ENCODE data around the gene TRIM5. TPM values are rescaled to one million over a fixed set of nuclear protein-coding genes. Genes with fewer than 3 reads are reported as not detected.

The TRIM5 gene
- total and polyA plus RNA-seq, 12 donors, result 3.1 to 12.6 (median 7.3) TPM

- Histone ChIP-seq H3K4me3 (peak overlapping the region; percentile 16 to 69 (median 58)), H3K36me3 (peaks cover 0 to 22% (median 0%) of the 10 kb centered on the region in 9 donors), H3K4me1 (peaks cover 0 to 50% (median 27%) of the 10 kb centered on the region in 9 donors), H3K27me3 (no peaks in the 10 kb centered on the region), H3K27ac (peak overlapping the region; percentile 41 to 95 (median 88)), H3K9me3 (no peaks in the 10 kb centered on the region)
- ATAC-seq, result peak in 5 of 8 donors; percentile 21 to 49 (median 47)
- 31 to 44% methylated on average over 5 of the region's 5 CpGs for WGBS, 2 donors
- no peak for TF ChIP-seq CTCF (IDR thresholded peaks at IDR 0.05)
- intact Hi-C loops (cut with DNase I), result no loop called here
- no peak for DNase-seq
Measured at GRCh38 chr11:5690736-5691135, 5.9 kb upstream of the TRIM5 start.

- H3K9me3 ChIP-seq, result no peaks in the 10 kb centered on the region
- DNase-seq (no peak), ATAC-seq (peak in 7 of 8 donors; percentile 46 to 84 (median 73))
- peak overlapping the region; percentile 77 to 95 (median 88) for H3K27ac ChIP-seq
- TF ChIP-seq CTCF (IDR thresholded peaks at IDR 0.05), result no peak
- peaks cover 0 to 52% (median 27%) of the 10 kb centered on the region in 9 donors for H3K4me1 ChIP-seq
- no peaks in the 10 kb centered on the region for H3K27me3 ChIP-seq
- 25 to 34% methylated on average over 5 of the region's 5 CpGs for WGBS, 2 donors
- intact Hi-C loops (cut with DNase I), result no loop called here
- H3K36me3 ChIP-seq, result peaks cover 0 to 17% (median 0%) of the 10 kb centered on the region in 9 donors
- H3K4me3 ChIP-seq, result peak overlapping the region; percentile 16 to 69 (median 58)
Measured at GRCh38 chr11:5690216-5690615, 5.3 kb upstream of the TRIM5 start.

- H3K27ac ChIP-seq, result peak within 1 kb of the TSS; percentile 77 to 95 (median 88)
- H3K27me3 ChIP-seq, result no peaks in the 10 kb centered on the region
- ATAC-seq (peak; percentile 47 to 78 (median 65)), DNase-seq (peak in 1 of 2 donors; percentile 61)
- intact Hi-C loops (cut with DNase I), result loop anchor here in 3 of 10 donors (10.0 kb wide), 2 partner anchors 65 to 115 kb away; partner anchors contain the start of genes OR52N2 (in 2 of the 3) and TRIM34 (in 1 of the 3)
- 27 to 41% methylated on average over 2 of the region's 2 CpGs for WGBS, 2 donors
- peaks cover 0 to 57% (median 29%) of the 10 kb centered on the region in 9 donors for H3K4me1 ChIP-seq
- H3K36me3 ChIP-seq, result peaks cover 0 to 14% (median 0%) of the 10 kb centered on the region in 9 donors
- H3K9me3 ChIP-seq, result no peaks in the 10 kb centered on the region
- H3K4me3 ChIP-seq, result peak within 1 kb of the TSS; percentile 16 to 69 (median 58)
- no peak for TF ChIP-seq CTCF (IDR thresholded peaks at IDR 0.05)
Measured at GRCh38 chr11:5689551-5689983, 4.7 kb upstream of the TRIM5 start, which contains the start of gene TRIM22. Gene TRIM22, plus strand, starts transcription at chr11:5689790. Its CDS starts 6,443 bp downstream, at chr11:5696233.

GRCh38 chr11:5688482-5688881 is 3.6 kb upstream of the TRIM5 start:
- intact Hi-C loops (cut with DNase I), result loop anchor here in 3 of 10 donors (10.0 kb wide), 2 partner anchors 64 to 116 kb away; partner anchors contain the start of genes OR52N2 (in 2 of the 3) and TRIM34 (in 1 of the 3)
- Histone ChIP-seq H3K9me3 (no peaks in the 10 kb centered on the region), H3K4me1 (peaks cover 3 to 58% (median 24%) of the 10 kb centered on the region in 9 donors), H3K27ac (peak overlapping the region in 8 of 10 donors; percentile 77 to 95 (median 90)), H3K4me3 (no peak overlapping the region), H3K27me3 (no peaks in the 10 kb centered on the region), H3K36me3 (peaks cover 0 to 4% (median 0%) of the 10 kb centered on the region in 9 donors)
- 100% methylated on average over 1 of the region's 1 CpG for WGBS, 2 donors
- no peak for TF ChIP-seq CTCF (IDR thresholded peaks at IDR 0.05)
- DNase-seq (no peak), ATAC-seq (no peak)
